Activated CD4-positive, alpha-beta T cell treated with anti-CD3 and anti-CD28 coated beads for 24 hours (primary cell): Measurements from ENCODE around the gene NSDHL.
"Not testable (repeated sequence)": the region's sequence is repeated elsewhere in the genome, so short reads cannot be mapped to it uniquely, and the experiment has no call there.

ENCODE experiments used
- DNase-seq, 2 donors: peaks; one replicate each; pipeline ENCODE4 v3.0.0-alpha.2; 2020; ENCODE audit warnings: low read depth in 2 of 2

The NSDHL gene

DNA sequence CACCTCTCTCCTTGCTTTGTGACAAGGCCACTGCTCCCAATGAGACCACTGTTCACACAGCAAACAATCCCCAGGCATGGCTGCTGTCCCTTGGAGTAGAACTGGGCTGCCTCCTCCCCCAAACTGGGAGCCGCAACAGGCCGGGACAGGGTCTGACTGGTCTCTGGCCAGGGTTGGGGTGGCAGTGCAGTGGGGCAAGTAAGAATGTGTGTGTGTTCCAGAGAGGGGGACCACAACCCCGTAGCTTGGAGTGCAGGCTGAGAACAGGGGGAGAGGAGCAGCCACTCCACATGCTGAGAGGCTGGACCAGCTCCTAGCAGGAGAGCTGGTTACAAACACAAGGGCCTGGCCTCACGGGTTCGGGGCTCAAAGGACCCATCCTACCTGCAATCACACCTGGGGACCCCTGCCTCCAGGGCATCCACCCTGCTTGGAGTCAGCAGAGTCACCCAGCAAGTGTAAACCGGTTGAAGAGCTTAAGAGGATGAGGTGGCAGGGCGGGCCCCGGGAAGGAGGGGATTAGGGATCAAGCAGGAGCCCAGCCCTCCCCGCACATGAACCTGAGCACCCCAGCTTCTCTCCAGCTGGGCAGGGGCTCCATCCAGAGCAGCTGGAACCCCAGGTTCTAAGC is 63.2 kb downstream of the NSDHL start:
- no peak for DNase-seq

DNA sequence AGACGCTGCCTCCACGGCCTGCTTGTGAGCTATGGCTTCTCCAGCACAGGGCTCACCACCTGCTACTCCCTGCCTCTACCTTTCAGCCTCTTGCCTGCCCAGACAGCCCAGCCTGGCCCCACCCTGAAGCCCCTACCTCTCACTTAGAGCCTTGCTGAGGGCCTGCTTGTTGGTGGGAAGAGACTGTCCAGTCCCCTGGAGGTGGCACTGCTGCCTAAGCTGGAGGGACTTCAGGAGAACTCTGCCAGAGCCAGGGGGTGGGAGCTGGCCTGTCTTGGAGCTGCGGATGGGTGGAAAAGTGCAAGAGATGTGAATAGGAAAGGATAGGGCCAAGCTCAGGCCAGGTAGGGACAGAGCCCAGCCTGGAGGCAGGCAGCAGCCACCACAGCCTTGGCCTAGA is 64.3 kb downstream of the NSDHL start:
- DNase-seq = no peak

DNA sequence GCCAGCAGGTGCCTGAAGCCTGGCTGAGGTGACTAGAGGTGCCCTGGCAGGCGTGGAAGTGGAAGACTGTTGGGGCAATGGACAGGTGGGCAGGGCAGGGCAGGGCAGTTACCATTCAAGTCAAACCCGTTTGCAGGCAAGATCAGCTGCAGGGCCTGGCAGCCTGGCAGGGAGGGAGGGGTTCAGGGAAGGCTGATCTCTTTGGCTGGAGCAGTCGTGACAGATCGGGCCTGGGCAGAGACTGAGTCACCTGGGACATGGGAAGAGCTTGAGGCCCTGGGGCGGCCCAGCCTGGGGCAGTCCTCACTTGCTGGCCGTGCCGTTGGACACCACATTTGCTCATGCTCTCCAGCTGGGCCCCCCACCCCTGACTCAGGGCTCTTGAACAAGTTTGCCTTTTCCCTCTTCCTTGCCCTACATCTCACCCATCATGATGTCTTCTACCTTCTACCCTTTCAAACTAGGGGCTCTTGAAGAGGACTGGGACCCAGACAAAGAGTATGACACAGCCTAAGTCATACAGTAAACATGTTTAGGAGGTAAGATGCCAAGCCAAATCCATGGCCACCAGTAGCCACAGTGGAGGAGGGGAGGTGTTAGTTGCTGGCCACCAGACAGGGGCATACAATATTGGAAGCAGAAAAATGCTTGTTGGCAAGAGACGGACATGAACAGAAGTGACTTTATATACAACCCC is 65.0 kb downstream of the NSDHL start:
- DNase-seq = no peak

DNA sequence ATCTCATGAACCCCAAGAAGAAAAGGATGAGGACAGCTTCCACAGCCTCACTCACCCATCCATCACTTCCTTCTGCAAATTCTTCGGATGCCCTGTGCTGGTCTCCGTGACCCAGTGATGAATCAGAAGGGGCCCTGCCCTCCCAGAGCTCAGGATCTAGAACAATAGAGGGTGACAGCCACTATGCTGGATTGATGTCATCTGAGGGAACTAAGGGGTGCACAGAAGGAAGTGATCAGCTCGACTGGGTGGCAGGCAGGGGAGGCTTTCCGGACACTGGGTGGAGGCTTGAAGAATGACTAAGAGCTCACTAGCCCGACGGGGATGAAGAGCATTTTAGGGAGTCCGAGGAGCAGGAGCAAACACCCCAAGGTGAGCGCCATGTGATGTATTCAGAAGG is 65.6 kb downstream of the NSDHL start:
- DNase-seq = no peak

DNA sequence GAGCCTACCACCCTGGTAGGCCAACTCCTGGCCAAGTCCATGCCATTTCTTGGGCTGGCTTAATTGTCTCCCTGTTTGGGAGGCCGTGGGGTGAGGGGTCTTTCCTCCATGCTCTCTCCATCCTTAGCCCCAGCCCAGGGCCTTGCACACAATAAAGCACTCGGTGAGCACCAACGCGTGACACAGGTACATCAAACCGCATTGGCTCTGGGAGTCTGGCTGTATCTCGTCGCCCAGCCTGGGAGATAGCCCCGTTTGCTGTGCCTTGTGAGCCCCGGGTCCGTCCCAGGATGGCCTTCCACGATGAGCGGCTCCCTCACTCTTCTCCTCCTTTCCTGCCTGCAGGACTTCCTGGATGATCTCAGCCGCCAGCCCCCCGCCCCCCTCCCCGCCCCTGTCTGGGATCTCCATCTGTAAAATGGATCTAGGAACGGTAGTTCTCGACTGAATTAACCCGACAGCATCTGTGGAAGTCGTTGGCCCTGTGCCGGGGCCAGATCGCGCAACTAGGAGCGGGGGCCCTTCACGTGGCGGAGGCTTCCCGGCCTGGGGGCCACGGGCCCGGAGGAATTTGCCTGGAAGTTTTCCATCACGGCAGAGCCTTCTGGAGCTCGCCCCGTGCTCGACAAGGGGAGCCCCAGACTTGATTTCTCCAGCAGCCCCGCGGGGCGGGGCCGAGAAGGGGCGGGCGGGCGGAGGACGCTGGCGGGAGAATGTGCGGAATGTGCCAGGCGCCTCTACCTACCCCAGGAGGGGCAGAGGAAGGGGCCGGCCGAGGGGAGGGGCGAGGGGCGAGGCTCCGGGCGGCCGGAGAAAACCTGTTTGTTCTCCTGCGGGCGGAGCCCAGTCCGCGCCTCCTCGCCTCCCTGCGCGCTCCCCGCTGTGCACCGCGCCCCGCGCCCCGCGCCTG is 66.6 kb downstream of the NSDHL start, which contains the start of gene ZNF185:
TSS of gene ZNF185 (plus strand) at position 846 of the 910 bp plus-strand sequence. CDS start 16,423 bp downstream, outside the sequence.
- DNase-seq = no peak

DNA sequence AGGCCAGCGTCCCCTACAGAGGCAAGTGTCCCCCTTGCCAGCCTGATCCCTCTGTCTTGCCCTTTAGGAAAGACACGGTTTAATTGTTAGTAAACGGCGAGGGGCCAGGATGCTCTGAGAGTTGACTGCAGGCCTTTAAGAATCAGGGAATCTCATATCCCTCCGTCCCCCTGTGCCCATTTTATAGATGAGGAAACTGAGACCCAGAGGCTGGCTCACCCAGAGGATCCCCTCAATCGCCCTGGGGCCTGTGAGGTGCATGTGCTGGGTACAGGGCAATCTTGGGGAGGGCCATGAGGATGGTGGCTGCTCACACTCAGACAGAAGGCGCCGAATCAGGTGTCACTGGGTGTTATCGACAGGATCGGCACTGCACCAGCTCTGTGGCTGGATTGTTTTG is 67.6 kb downstream of the NSDHL start:
- no peak for DNase-seq

DNA sequence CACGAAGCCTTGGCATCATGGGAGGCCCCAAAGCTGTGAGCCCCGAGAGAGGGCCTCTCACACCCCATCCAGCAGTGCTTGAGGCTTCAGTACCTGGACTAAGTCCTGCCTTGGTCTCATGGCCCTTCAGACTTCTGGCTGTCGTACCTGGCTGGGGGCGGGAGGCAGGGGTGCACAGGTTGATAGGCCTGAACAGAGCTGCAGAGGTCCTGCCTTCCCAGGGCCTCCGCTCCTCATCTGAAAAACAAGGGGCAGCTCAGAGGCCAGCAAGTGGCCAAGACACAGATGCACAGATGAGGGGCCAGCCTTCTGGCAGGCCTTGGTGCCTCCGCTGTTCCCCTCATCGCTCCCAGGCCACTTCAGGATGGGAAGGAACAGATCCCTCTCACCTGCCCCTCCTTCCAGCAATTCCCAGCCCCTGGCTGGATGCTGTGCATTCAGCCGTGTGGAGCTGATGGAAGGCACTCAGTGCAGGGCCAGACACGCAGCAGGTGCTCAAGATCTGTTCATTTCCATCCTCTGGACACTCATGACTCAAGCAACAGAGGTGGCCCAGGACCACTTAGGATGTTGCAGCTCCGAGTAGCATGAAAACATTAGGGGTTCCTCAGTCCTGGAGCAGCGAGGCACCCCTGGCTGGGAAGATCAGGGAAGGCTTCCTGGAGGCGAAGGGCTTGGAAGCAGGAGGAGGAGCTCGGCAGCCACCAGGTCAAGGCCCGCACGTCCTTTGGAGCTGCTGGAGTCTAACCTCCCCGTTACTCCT is 68.4 kb downstream of the NSDHL start:
- DNase-seq = no peak

DNA sequence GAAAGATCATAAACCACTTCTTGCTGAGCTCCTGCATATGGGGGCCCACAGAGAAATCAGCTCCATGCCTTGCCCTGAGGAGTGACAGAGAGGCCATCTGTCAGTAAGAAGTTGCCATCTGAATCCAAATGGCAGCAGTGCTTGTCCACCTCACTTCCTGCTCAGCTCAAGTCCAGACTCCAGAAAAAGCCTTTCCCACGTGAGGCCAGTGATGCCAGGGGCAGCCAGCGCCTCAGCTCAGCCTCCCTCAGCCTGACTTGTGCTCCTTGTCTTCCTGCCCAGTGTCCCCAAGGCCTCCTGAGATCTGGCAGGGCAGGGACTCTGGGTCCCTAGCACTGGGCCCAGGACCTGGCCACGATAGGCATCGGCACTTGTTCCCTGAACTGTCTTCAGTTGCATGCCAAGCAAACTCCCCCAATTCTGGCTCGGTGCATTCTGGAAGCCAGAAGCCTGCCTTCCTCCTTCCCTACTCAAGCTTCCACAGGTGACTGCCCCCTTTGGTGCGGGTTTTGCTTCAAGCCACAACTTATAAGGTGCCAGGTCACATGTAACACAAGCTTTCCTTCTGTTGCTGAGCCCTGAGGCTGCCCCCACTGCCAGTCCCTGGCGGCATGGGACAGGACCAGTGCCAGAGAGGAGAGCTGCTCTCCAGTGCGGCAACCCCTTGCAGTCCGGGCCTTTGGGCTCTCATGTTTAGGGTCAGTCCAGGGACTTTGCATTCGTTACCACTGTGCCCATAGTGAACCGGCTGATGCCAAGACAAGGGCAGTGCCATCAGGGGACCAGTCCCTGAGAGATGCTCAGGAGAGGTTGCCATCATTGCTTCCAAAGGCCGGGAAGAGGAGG is 69.2 kb downstream of the NSDHL start:
- no peak for DNase-seq

DNA sequence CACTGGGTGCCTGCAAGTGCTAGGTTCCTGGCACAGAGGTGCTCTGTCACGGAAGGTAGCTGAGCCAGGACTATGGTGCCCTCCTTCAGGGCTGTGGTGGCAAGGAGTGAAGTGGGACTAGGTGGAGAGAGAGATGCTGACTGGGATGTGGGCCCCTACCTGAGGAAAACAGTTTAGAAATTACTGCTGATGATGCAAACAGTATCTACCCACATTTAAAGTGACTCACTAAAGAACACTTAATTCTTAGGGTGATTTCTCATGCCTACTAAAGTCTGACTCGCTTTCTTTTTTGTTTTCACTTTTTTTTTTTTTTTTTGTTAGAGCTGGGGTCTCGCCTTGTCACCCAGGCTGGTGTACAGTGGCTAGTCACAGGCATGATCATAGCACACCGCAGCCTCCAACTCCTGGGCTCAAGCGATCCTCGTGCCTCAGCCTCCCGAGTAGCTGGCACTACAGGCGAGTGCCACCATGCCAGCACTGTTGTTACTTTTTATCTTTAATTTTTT is 70.1 kb downstream of the NSDHL start:
- no peak for DNase-seq

DNA sequence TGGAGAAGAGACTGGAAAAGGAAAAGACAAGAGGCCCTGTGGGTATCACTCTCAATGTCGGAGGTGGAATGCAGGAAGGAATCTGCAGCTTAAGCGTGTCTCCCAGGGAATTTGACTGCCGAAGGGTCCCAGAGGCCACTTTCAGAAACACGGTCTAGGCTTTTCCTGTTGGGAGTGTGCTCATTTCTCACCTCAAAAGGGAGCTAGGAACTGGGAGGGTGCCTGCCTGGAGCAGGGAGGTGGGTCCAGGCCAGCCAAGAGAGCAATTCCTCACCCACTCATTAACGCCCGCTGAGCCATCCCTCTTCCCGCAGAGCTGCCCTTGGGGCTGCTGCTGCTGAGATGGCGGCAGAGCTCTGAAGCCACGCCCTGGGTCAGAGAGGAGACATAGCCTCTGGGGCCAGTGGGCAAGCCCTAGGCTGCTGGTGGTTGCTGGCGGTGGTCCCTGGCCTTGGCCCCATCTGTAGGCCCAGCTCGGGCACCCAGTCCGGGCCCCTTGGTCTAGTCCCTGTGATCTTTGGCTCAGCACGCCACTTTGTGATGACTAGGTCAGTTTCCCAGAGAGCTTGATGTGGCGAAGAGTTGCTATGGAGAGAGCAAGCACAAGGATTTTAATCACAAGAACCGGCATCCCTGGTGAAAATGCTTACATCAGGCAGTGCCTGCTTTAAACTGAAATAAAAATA is 71.1 kb downstream of the NSDHL start:
- no peak for DNase-seq

DNA sequence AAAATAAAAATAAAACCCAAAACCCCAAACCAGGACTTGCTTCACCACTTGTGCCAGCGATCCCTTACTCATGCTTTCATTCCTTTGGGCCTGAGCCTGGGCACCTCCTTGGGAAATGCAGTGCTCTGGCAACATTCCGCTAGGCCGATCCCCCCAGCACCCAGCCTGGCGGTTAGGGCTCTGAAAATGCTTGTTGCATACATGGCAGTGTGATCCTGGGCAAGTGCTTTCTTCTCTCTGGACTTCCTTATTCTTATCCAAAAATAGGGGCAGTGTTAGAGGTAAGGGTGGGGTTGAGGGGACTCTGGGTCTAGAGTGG is 71.6 kb downstream of the NSDHL start:
- no peak for DNase-seq

DNA sequence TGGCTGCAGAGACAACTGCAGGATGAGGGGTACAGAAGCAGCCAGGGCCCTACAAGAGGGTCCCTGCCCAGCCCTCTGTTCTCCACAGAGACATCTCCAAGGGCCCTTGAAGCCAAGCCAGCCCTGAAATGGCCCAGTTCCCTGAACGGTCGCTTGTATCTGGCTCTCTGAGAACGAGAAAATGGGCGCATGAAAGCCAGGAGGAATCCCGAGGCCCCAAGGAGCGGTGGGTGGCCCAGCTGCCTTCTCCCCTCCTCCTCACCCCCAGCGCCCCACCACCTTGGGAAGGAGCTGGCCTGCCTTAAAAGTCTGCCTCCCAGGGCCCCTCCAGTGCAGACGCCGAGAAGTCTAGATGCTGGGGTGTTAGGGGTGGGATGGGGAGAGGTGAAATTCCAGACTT is 72.7 kb downstream of the NSDHL start:
- no peak for DNase-seq

DNA sequence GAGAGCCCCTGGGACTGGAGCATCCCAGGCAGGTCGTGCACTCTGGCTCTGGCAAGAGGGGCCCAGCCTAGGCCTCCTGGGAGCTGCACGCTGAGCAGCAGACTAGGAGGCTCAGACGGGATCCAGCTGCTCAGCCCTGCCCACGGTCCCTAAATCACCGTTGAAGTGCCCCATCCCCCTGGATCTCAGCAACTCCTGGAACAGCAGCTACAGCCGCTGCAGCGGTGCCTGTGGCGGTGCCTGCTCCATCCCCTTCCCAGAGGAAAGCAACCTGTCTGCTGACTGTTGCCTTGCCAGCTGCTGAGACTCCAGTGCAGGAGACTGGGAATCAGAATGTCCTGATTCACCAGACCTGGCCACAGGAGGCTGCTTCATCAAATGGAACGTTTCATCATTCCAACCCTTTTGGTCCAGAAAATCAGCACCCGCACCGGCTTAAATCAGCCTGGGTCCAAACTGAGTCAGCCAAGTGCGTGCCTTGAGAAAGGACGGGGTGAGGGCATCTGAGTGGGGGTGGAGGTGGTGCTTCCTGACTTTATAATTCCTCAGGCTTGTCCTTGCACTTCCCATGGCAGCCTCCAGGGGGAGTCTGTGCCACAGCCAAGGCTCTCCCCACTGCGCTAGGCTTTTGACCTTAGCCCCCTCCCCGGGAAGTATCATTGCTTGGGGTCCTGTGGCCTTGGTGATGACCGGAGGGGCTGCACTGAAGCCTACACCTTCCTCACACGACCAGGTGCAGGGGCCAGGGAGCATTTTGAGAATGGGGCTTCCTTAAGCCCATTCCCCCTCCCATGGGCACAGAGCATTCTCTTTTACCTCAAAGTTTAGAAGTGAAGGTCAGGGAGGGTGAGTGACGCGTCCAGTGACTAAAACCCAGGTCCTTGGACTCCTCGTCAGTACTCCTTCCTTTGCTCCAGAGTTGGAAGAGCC is 73.6 kb downstream of the NSDHL start:
- DNase-seq = peak in 1 of 2 donors; percentile 19

DNA sequence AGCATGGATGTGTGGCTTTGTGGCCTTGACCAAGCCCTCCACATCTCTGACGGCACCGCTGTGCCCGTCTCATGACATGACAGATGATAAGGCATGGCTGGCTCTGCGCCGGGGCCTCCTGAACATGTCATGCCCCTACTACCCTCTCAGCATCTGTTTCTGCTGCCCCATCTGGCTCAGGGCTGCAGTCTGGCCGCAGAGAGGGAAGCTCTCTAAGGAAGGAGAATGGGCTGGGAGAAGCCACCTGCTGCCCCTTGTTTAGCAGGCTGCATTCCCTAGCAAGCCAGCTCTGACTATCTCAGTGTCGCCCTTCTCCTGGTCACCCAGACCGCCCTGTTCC is 74.2 kb downstream of the NSDHL start:
- DNase-seq = no peak

DNA sequence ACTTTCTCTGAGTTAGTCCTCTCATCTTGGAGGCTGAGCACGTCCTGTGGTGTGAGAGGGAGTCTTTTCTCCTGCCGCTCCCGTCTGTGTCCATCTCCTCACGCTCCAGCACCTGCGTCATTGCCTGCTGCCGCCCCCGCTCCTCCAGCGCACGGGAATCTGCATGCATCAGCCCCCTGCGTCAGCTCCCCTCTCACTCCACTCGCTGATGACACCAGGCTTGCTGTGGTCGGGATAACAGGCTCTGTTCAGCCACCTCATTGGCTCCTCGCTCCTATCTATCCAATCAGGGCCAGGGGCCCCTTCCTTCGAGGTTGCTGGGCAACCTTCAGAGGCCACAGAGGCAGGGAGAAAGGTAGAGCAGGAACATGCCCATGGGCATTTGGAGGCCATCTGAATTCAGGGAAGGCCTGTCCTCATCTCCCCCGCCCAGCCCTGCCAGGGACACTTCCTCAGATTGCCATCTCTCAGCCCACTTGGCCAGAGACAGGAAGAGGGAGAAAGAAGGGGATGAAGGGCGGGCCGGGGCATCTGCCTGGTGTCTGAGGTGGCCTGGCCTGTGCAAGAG is 76.3 kb downstream of the NSDHL start:
- no peak for DNase-seq

DNA sequence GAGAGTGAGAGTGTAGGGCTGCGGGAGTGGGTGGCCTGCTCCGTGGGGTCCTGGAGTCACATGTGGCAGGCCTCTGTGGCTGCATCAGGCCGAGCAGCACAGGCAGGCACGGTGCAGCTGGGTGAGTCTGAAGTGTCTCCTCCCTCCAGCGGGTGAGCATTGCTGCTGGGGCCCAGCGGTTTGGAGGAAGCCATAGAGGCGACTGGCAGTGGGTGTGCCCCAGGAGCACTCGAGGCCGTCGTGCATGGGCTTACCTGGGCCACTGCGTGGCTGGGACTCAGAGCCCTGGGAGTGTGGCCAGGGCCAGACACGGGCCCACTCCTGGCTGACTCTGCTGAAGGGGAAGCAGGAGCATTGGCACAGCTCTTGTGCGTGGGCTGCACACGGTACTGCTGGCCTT is 77.6 kb downstream of the NSDHL start:
- no peak for DNase-seq

DNA sequence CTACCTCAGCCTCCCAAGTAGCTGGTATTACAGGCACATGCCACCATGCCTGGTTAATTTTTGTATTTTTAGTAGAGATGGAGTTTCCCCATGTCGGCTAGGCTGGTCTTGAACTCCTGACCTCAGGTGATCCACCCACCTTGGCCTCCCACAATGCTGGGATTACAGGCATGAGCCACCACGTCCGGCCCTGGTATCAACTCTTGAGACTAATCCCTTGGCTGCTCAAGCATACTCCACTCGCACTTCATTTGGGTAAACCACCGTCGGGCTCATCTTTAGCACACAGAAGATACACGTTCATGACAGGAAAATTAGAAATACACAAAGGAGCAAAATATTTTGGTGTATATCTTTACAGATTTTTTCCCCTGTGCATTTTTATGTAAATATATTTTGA is 79.2 kb downstream of the NSDHL start:
- DNase-seq = not testable (repeated sequence)

DNA sequence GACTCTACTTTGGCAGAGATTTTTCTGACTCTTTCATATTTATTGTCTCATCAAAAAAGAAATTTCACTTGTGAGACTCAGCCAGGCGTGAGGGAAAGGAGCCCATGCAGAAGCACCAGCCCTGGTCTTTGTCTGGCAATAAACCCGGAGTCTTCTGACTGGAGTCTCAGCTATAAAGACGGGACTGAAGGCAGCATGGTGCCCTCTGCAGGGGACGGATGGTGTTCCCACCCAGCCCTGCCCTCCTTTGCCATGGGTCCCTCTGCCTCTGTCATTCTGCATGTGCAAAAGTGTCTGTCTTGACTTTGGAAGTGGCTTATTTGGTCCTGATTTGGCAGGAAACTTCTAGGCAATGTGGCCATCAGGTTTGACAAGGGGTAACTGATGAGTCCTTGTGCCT is 81.2 kb downstream of the NSDHL start:
- no peak for DNase-seq

DNA sequence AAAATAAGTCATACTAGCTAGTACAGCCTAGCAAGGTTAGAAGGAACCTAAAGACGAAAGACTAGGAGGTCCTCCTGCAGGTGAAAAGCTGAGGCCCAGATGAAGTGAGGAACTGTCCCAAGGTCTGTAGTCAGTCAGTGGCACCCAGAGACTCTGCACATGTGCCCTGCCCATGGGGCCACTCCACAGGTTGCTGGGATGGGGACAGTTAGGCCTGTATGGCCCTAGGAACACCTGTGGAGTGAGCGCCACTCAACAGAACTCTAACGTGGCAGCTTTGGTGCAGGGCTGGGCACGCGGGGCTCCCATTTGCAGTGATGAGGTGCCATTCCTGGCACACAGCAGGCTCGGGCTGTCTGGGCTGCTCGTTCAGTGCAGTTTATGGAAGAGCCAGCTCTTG is 81.8 kb downstream of the NSDHL start:
- DNase-seq = no peak
